Activated CD4-positive, alpha-beta T cell treated with anti-CD3 and anti-CD28 coated beads, Interleukin-2, amount 50 U/mL, for 24 hours (primary cell): ENCODE measurements around the gene RFX3.

ENCODE experiments used
- DNase-seq, 2 donors: peaks; one replicate each; pipeline ENCODE4 v3.0.0-alpha.2; 2020; ENCODE audit warnings: low read depth in 1 of 2, low spot score in 1 of 2

Gene RFX3

GRCh38 chr9:3525836-3526164, at the start of gene RFX3:
Gene RFX3 (minus strand): TSS chr9:3526001. CDS start chr9:3395588, 130,413 bp downstream.
- peak in 1 of 2 donors; percentile 89 for DNase-seq

- DNase-seq: no peak
Measured at GRCh38 chr9:3571500-3571899, 45.7 kb upstream of the RFX3 start.

GRCh38 chr9:3569529-3569928, 43.7 kb upstream of the RFX3 start:
- no peak for DNase-seq

- DNase-seq: no peak
Measured at GRCh38 chr9:3567988-3568387, 42.2 kb upstream of the RFX3 start.

GRCh38 chr9:3553076-3553765, 27.4 kb upstream of the RFX3 start:
- no peak for DNase-seq

- DNase-seq: no peak
Measured at GRCh38 chr9:3549225-3549624, 23.4 kb upstream of the RFX3 start.

- DNase-seq: no peak
Measured at GRCh38 chr9:3548648-3549047, 22.8 kb upstream of the RFX3 start.

- DNase-seq: no peak
Measured at GRCh38 chr9:3541206-3541605, 15.4 kb upstream of the RFX3 start.

- DNase-seq: no peak
Measured at GRCh38 chr9:3534614-3535404, 9.0 kb upstream of the RFX3 start.

GRCh38 chr9:3532158-3532557, 6.4 kb upstream of the RFX3 start:
- no peak for DNase-seq

GRCh38 chr9:3528451-3528850, 2.6 kb upstream of the RFX3 start:
- DNase-seq: peak; percentile 28 to 75

- no peak for DNase-seq
Measured at GRCh38 chr9:3526997-3527940, 1.5 kb upstream of the RFX3 start.

GRCh38 chr9:3526165-3526996, 580 bp upstream of the RFX3 start:
- peak; percentile 86 for DNase-seq

GRCh38 chr9:3525096-3525835, 535 bp downstream of the RFX3 start:
- peak in 1 of 2 donors; percentile 4 for DNase-seq

GRCh38 chr9:3521966-3522365, 3.8 kb downstream of the RFX3 start:
- DNase-seq: no peak

GRCh38 chr9:3520564-3520963, 5.2 kb downstream of the RFX3 start:
- no peak for DNase-seq

GRCh38 chr9:3517377-3518048, 8.3 kb downstream of the RFX3 start:
- DNase-seq: no peak

GRCh38 chr9:3516667-3517330, 9.0 kb downstream of the RFX3 start:
- no peak for DNase-seq

GRCh38 chr9:3515405-3515804, 10.4 kb downstream of the RFX3 start:
- DNase-seq: no peak
